NK-92 (cell line): ENCODE data around the gene NOSIP.
"Not testable (repeated sequence)": the region's sequence is repeated elsewhere in the genome, so short reads cannot be mapped to it uniquely, and the experiment has no call there.

ENCODE experiments used
- DNase-seq: peaks from one replicate; lab custom pipeline; 2025; ENCODE audit not compliant: unreplicated experiment; lab: John Stamatoyannopoulos, UW

NOSIP gene, protein sequence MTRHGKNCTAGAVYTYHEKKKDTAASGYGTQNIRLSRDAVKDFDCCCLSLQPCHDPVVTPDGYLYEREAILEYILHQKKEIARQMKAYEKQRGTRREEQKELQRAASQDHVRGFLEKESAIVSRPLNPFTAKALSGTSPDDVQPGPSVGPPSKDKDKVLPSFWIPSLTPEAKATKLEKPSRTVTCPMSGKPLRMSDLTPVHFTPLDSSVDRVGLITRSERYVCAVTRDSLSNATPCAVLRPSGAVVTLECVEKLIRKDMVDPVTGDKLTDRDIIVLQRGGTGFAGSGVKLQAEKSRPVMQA

DNA sequence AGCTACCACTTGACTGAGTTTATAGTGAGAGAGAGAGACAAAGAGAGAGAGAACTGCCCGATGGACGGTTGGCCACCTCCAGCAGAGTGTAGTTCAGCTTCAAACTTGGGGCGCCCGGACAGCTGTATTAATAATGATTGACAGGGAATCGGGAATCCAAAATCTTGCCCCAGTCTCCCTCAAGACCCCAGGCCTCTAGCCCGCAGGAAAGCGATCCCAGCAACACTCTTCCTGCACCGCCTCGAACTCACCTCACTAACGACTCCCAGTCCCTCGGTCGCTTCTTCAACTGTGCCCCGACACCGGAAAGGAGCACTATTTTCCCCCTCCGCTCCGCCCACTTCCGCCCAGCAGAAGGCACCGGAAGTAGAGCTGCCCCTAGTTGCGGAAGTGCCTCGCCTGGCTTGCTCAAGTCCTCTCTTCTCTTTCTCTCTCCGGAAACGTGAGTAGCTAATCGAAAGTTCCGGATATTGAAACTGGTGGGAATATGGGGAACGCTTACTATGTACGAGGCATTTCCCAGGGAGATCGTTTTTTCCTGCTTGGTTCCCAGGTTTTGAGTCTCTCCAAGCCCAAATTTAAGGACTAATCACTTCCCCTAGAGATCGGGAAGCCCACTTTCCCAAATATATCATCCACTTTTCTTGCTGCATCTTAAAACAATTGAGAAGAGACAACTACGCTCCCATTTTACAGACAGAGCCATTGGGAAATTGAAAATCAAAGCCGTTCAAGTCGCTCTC, at the start of gene NOSIP:
Gene NOSIP (minus strand): TSS at position 293 of the 743 bp plus-strand sequence. CDS start 19,865 bp downstream, outside the sequence.
- peak; percentile 65 for DNase-seq

DNA sequence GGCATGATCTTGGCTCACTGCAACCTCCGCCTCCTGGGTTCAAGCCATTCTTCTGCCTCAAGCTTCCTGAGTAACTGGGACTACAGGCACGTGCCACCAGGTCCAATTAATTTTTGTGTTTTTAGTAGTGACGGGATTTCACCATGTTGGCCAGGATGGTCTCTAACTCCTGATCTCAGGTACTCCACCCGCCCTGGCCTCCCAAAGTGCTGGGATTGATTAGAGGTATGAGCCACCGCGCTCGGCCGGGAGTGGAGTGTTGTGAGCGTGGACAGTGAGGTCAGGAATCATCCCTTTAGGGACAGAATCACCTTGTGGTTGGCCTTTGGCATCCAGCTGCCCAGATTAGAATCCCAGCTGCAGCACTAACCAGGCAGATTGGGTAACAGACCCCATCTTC, 49.3 kb upstream of the NOSIP start:
- DNase-seq, result no peak

DNA sequence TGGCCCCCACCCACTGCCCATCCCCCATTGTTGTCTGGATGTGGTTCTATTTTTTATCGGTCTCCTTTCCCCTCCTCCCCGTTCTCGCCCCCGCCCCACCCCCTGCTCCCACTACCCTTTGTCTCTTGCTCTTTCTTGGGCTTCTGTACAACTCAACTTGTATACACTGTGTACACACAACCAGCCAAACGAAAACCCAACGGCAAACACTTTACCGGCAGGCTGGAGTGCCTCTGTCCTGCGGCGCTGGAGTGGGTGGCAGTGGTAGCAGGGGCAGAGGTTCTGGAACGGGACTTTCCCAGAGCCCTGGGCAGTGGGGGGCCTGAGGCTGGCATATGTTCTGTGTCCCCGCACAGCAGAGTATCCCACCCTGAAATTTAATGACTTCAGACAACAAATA, 45.9 kb upstream of the NOSIP start:
- no peak for DNase-seq

DNA sequence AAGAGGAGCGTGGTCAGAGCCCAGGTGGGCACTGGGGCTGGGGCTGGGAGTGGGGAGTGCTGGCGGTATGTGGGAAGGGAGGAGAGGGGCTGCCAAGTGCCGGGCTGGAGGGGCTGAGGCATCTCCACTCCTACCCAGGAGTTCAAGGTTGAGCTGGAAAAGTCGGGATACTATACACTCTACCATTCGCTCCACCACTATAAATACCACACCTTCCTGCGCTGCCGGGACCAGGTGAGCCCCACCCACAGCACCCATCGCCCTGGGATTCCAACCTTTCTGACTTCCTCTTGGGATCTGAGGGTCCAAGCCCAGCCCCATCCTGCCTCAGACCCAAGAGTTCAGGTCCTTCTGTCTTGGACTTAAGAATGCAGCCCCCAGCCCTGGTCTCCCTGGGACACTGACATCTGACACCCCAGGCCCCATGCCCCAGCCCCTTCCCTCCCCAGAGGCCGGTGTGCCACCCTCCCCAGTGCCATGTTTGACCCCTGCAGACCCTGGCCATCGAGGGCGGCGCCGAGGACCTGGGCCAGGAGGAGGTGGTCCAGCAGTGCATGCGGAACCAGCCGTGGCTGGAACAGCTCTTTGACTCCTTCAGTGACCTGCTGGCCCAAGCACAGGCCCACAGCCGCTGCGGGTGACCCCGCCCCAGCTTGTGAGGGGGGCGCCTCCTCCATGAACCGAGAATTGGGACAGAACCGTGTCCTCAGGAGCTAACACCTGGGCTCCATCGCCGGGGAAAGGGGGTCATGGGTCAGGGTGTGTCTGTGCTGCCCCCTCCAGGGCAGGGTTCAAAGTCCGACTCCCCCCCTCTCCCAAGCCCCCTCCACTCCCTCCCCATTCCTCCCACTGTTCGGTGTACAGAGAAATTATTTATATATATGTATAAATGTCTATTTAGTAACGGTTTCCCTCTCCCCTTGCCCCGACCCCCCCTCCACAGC, 44.9 kb upstream of the NOSIP start:
- no peak for DNase-seq

DNA sequence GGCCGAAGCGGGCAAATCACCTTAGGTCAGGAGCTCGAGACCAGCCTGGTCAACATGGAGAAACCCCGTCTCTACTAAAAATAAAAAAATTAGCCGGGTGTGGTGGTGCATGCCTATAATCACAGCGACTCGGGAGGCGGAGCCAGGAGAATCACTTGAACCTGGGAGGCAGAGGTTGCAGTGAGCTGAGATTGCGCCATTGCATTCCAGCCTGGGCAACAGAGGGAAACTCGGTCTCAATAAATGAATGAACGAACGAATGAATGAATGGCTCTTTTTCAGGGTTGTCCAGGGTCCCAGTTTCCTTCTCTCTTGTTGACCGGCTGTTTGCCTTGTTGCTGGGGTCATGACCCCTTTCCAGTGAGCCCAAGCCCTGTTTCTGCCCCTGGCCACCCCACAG, 37.5 kb upstream of the NOSIP start:
- not testable (repeated sequence) for DNase-seq

DNA sequence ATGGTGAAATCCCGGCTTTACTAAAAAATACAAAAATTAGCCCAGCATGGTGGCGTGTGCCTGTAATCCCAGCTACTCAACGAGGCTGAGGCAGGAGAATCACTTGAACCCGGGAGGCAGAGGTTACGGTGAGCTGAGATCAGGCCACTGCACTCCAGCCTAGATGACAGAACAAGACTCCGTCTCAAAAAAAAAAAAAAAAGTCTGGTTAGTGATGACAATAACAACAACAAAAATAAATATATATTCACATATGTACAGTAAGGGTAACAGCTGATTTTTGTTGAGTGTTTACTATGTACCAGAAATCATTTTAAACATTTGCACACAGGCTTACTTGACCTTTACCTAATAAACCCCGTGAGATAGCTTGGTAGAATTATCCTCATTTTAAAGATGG, 36.6 kb upstream of the NOSIP start:
- DNase-seq, result no peak

DNA sequence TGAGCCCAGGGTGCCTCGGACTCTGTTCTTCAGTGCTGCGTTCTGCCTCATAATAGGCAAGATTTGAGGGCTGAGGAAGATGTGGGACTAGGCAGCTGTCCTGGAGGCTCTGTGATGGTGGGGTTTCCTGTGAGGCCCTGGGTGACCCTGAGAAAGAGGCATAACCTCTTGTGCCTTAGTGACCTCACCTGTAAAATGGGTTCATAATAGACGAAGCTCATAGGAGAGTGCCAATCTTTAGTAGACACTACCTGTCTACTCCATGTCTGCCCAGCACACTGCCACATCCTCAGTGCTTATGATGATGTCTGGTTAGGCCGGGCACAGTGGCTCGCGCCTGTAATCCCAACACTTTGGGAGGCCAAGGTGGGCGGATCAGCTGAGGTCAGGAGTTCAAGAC, 36.2 kb upstream of the NOSIP start:
- DNase-seq, result no peak

DNA sequence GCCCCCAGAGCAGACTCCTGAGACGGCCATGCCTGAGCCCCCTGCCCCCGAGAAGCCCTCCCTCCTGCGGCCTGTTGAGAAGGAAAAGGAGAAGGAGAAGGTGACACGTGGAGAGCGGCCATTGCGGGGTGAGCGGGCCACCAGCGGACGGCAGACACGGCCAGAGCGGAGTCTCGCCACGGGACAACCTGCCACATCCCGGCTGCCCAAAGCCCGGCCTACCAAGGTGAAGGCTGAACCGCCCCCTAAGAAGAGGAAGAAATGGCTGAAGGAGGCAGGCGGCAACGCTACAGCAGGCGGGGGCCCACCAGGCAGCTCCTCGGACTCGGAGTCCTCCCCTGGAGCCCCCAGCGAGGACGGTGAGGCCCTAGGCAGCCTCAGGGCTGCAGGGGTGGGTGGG, 35.5 kb upstream of the NOSIP start:
- DNase-seq, result no peak

DNA sequence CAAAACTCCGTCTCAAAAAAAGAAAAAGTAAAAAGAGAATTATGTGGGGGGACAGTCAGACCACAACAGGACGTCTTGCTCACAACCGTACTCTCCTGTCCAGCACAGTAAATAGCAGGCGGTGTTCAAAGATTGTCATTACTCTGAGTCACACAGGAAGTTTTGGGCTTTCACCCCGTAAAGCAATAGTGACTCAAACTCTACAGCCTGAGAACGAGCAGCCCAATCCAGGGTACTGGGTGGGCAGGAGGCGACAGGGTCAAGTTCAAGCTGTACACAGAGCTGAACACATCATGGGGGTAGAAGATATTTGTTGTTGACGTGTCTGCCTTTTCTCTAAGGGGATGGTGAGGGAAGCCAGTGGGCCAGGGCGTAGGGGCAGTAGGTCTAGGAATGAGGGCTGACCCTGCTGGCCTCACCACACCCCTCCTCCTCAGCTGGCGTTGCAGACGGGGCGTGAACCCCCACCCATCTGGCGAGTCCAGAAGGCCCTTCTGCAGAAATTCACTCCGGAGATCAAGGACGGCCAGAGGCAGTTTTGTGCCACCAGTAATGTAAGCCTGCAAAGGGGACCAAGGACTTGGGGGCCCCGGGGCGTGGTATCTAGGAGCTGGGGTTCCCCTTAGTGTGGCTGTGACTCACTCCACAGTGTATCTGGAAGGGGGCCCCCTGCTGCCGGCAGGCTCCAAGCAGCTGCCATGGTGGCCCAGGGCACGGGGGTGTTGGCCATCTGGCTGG, 33.9 kb upstream of the NOSIP start:
- DNase-seq, result no peak

DNA sequence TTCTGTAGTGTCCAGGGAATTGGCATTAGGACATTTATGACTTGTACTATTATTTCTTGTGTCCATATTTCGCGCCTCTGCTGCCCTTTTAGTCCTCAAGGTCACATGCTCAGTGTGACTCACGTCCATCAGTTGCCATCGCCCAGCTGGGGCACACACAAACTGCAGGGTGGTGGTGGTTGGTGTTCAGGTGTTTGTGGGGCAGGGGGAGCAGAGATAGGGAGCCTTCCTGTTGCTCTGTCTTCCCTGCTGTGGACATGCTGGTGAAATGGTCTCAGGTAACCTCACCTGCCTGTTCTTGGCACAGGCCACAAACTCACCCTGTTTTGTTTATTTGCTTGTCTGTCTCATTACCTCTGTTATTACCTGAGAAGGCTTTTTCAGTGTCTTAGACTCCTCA, 33.0 kb upstream of the NOSIP start:
- no peak for DNase-seq

DNA sequence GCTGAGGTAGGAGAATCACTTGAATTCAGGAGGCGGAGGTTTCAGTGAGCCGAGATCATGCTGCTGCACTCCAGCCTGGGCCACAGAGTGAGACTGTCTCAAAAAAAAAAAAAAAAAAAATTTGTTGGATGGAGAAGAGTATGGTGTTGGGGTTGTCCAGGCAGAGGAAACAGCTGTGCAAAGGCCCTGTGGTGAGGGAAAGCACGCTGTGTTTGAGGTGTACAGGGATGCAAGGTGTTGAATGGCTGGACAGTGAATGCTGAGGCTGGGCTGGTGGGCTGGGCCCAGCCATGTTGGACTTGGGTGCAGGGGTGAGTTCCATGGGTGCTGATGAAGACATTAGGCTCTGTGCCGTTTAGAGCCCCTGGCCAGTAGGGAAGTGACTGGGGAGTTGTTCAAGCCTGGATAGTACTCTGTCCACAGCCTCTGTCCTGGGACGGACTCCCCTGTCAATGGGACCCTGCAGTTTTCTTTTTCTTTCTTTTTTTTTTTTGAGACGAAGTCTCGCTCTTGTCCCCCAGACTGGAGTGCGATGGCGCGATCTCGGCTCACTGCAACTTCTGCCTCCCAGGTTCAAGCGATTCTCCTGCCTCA, 29.2 kb upstream of the NOSIP start:
- no peak for DNase-seq

DNA sequence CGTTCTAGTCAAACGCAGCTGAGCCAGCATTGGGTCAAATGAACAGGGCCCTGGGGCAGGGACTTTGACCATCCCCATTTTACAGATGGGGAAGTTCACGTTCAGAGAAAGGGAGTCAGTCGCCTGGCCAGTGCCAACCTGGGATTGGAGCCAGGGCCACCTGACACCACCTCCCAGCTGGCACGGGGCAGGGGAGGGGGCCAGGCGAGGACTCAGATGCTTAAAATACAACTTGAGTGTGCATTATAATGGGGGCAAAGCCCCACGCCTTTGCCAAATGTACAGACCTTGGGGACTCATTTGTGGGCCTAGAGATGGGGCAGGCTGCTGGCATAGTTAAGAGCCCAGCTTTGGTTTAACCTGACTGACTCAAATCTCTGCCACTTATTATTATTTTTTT, 25.2 kb upstream of the NOSIP start:
- DNase-seq, result no peak

DNA sequence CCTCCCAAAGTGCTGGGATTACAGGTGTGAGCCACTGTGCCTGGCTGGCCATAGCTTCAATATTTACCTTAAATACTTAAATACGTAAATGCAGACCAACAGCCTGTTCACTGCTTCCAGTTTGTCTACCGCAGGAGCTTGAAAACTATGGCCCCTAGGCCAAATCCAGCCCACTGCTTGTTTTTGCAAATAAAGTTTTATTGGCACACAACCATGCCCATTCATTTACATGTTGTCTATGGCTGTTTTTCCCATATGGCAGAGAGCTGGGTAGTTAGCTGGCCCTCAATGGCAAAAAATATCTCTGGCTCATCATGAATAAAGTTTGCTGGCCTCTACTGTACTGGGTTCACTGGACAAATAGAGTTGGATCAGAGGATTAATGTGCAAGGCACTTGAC, 22.4 kb upstream of the NOSIP start:
- no peak for DNase-seq

DNA sequence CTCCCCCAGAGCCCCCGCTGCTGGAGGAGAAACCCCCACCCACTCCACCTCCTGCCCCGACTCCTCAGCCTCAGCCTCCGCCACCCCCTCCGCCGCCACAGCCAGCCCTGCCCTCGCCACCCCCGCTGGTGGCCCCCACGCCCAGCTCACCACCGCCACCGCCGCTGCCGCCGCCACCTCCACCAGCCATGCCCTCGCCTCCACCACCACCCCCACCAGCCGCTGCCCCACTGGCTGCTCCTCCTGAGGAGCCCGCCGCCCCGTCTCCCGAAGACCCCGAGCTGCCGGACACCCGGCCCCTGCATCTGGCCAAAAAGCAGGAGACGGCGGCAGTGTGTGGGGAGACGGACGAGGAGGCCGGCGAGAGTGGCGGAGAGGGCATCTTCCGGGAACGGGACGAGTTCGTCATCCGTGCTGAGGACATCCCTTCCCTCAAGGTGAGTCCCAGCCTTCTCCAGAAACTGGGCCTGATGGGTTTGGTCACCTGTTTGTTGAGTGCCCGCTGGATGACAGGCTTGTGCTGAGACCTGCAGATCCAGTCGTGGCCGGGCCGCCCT, 21.2 kb upstream of the NOSIP start:
- no peak for DNase-seq

DNA sequence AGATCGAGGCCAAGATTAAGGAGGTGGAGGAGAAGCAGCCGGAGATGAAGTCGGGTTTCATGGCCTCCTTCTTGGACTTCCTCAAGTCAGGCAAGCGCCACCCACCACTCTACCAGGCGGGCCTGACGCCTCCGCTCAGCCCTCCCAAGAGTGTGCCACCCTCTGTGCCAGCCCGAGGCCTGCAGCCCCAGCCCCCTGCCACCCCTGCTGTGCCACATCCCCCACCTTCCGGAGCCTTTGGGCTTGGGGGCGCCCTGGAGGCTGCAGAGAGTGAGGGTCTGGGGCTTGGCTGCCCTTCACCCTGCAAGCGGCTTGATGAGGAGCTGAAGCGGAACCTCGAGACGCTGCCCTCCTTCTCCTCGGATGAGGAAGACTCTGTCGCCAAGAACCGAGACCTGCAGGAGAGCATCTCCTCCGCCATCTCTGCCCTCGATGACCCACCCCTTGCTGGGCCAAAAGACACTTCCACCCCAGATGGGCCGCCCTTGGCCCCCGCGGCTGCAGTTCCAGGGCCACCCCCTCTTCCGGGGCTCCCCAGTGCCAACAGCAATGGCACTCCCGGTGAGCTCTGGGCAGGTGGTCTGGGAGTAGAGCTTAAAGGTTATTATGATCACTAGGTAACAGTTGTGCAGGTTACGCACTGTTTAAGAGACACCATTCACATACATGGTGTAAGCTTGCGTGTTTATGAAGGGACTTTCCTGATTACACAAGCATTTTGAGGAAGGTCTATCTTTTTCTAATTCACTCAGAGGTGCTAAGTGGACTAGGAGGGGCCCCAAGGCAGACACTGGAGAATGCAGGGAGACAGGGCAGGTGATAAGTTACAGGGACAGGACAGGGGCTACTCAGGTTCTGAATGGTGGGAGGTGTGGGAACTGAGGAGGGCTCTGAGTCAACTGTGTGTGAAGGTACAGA, 19.3 kb upstream of the NOSIP start:
- no peak for DNase-seq

DNA sequence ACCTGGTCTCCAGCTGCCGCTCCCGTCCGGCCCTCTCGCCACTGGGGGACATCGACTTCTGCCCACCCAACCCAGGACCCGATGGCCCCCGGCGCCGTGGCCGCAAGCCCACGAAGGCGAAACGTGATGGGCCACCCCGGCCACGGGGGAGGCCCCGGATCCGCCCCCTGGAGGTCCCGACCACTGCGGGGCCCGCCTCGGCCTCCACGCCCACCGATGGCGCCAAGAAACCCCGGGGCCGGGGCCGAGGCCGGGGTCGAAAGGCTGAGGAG, 17.3 kb upstream of the NOSIP start:
- DNase-seq, result no peak

DNA sequence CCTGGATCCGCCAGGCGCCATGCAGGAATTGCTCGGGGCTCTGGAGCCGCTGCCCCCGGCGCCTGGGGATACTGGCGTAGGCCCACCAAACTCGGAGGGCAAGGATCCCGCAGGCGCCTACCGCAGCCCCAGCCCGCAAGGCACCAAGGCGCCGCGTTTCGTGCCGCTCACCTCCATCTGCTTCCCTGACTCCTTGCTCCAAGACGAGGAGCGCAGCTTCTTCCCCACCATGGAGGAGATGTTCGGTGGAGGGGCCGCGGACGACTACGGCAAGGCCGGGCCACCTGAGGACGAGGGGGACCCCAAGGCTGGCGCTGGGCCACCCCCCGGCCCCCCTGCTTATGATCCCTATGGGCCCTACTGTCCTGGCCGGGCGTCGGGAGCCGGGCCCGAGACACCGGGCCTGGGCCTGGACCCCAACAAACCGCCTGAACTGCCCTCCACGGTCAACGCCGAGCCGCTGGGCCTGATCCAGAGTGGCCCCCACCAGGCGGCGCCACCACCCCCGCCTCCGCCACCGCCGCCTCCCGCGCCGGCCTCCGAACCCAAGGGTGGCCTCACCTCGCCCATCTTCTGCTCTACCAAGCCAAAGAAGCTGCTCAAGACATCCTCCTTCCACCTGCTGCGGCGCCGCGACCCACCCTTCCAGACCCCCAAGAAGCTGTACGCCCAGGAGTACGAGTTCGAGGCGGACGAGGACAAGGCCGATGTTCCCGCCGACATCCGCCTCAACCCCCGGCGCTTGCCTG, 16.8 kb upstream of the NOSIP start:
- no peak for DNase-seq

DNA sequence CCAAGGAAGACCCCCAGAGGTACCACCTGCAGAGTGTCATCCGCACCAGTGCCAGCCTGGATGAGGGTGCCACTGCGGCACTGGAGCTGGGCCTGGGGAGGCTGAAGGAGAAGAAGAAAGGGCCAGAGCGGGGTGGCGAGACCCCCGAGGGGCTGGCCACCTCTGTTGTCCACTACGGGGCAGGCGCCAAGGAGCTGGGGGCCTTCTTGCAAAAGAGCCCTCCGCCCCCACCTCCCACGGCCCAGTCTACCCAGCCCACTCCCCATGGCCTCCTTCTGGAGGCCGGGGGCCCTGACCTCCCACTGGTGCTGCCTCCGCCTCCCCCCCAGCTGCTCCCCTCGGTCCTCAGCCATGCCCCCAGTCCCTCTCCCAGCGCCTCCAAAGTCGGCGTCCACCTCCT, 16.1 kb upstream of the NOSIP start:
- no peak for DNase-seq
